ENCODE data around the gene LYZ. TPM values are rescaled to one million over a fixed set of nuclear protein-coding genes. Genes with fewer than 3 reads are reported as not detected.

Gene LYZ
- total RNA-seq, 2 experiments from 2014 or later = 71.4 to 72.9 TPM

DNA sequence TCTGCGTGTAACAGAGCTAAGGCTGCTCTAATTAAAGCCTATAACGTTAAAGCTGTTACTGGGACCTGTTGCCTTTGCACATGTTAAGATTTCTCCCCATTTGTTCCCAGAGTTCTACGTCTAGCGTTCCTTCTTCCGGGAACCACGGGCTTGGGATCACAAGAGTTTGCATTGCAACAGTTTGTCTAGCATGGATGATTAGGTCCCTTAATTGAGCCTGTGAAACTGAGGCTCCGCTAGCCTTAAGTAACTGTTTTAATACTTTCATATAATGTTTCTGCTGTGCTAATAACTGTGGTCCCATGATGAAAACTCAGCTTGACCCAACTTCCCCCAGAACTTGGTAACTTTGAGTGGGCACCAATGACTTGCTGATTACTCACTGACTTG, 16.7 kb upstream of the LYZ start:
- Histone ChIP-seq H3K4me1 (ENCODE audit: insufficient read depth, low read length) (peaks cover 34% of the 10 kb centered on the region), H3K4me3 (ENCODE audit: low read length) (peak overlapping the region; percentile 61), H3K27ac (ENCODE audit: low read depth in 1 of 2, low read length in 2 of 2) (peak overlapping the region; percentile 83 to 88), H3K9me3 (ENCODE audit: control insufficient read depth in 1 of 2, insufficient read depth in 1 of 2, low read length in 2 of 2) (no peaks in the 10 kb centered on the region), H3K27me3 (ENCODE audit: control insufficient read depth in 1 of 2, insufficient read depth in 2 of 2, low read length in 2 of 2) (no peaks in the 10 kb centered on the region), H3K36me3 (ENCODE audit: insufficient read depth, low read length) (no peaks in the 10 kb centered on the region)
- Mint-ChIP-seq H3K36me3 (ENCODE audit: low read depth) (peaks cover 15% of the 10 kb centered on the region), H3K27ac (peak overlapping the region; percentile 100), H3K27me3 (no peaks in the 10 kb centered on the region), H3K9me3 (no peaks in the 10 kb centered on the region), H3K4me1 (ENCODE audit: low read depth) (peaks cover 62% of the 10 kb centered on the region), H3K4me3 (peak overlapping the region; percentile 98)
- intact Hi-C loops (cut with DNase I, micrococcal nuclease) = loop anchor here (2.0 to 5.0 kb wide), 3 partner anchors 25 to 41 kb away; no protein-coding TSS in a partner anchor
- no peak for ATAC-seq (ENCODE audit: poor library complexity)
- CTCF ChIA-PET = interaction anchor here (1.0 to 3.0 kb wide), 5 partner anchors 11 to 239 kb away, joined by 3 to 13 read pairs (median 7); no protein-coding TSS in a partner anchor
- POLR2A ChIA-PET = interaction anchor here (0.6 to 3.0 kb wide), 27 partner anchors 11 to 1880 kb away, joined by 3 to 38 read pairs (median 9); partner anchors contain the start of genes CCT2, CNOT2, CPSF6 and FRS2
- DNase-seq = peak in 1 of 14 experiments; percentile 27
- no peak for TF ChIP-seq CTCF (IDR thresholded peaks at IDR 0.05)

- H3K27ac Mint-ChIP-seq = peak overlapping the region; percentile 100
- TF ChIP-seq CTCF (IDR thresholded peaks at IDR 0.05) = no peak
- CTCF ChIA-PET = interaction anchor here (2.3 to 3.0 kb wide), 2 partner anchors 10 to 41 kb away, joined by 4 to 13 read pairs; no protein-coding TSS in a partner anchor
- Histone ChIP-seq H3K36me3 (ENCODE audit: insufficient read depth, low read length) (no peaks in the 10 kb centered on the region), H3K27ac (ENCODE audit: low read depth in 1 of 2, low read length in 2 of 2) (peak overlapping the region; percentile 83 to 88), H3K4me1 (ENCODE audit: insufficient read depth, low read length) (peaks cover 34% of the 10 kb centered on the region), H3K9me3 (ENCODE audit: control insufficient read depth in 1 of 2, insufficient read depth in 1 of 2, low read length in 2 of 2) (no peaks in the 10 kb centered on the region), H3K4me3 (ENCODE audit: low read length) (peak overlapping the region; percentile 61), H3K27me3 (ENCODE audit: control insufficient read depth in 1 of 2, insufficient read depth in 2 of 2, low read length in 2 of 2) (no peaks in the 10 kb centered on the region)
- H3K4me3 Mint-ChIP-seq = peak overlapping the region; percentile 98
- no peaks in the 10 kb centered on the region for H3K27me3 Mint-ChIP-seq
- POLR2A ChIA-PET = interaction anchor here (0.8 to 3.0 kb wide), 15 partner anchors 10 to 524 kb away, joined by 3 to 38 read pairs (median 10); partner anchors contain the start of genes CCT2, CPSF6, MDM2 and YEATS4
- peak in 1 of 14 experiments; percentile 5 for DNase-seq
- peaks cover 62% of the 10 kb centered on the region for H3K4me1 Mint-ChIP-seq (ENCODE audit: low read depth)
- intact Hi-C loops (cut with DNase I, micrococcal nuclease) = loop anchor here (2.0 to 5.0 kb wide), 3 partner anchors 25 to 41 kb away; no protein-coding TSS in a partner anchor
- H3K9me3 Mint-ChIP-seq = no peaks in the 10 kb centered on the region
- peaks cover 12% of the 10 kb centered on the region for H3K36me3 Mint-ChIP-seq (ENCODE audit: low read depth)
- no peak for ATAC-seq (ENCODE audit: poor library complexity)
These were observed 16.1 kb upstream of the LYZ start for GRCh38 chr12:69331909-69332684.

DNA sequence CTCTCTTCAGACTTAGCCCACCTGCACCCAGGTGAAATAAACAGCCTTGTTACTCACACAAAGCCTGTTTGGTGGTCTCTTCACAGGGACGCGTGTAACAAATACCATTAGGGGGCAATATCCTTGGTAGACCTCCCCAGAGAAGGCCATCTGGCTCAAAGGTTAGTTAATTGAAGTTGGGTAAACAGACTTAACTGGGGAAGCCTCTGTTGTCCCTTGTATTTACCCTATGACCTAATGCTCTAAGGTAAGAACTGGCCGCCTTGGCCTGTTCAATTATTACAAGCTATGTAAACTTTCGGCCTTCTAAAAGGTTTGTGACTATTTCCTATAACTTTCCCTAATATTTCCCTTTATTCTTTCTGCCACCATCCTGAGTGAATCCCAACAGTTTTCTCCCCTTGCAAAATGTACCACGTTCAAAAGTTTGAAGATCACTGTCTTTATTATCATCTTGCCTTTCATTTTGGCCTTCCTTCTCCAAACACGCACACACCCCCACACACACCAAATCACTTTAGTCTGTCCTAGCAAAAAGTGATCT, 15.3 kb upstream of the LYZ start:
- peak overlapping the region; percentile 100 for H3K27ac Mint-ChIP-seq
- H3K36me3 ChIP-seq (ENCODE audit: insufficient read depth, low read length) = no peaks in the 10 kb centered on the region
- no peak for DNase-seq
- TF ChIP-seq CTCF (IDR thresholded peaks at IDR 0.05) = no peak
- CTCF ChIA-PET = interaction anchor here (1.2 to 2.3 kb wide), 2 partner anchors 9 to 15 kb away, joined by 3 to 4 read pairs; no protein-coding TSS in a partner anchor
- peaks cover 8% of the 10 kb centered on the region for H3K36me3 Mint-ChIP-seq (ENCODE audit: low read depth)
- H3K4me3 Mint-ChIP-seq = peak overlapping the region; percentile 60
- H3K27ac ChIP-seq (ENCODE audit: low read depth in 1 of 2, low read length in 2 of 2) = no peak overlapping the region
- peaks cover 34% of the 10 kb centered on the region for H3K4me1 ChIP-seq (ENCODE audit: insufficient read depth, low read length)
- POLR2A ChIA-PET = interaction anchor here (0.6 to 1.0 kb wide), 2 partner anchors 27 to 254 kb away, joined by 3 to 4 read pairs; no protein-coding TSS in a partner anchor
- H3K4me3 ChIP-seq (ENCODE audit: low read length) = no peak overlapping the region
- H3K27me3 ChIP-seq (ENCODE audit: control insufficient read depth in 1 of 2, insufficient read depth in 2 of 2, low read length in 2 of 2) = no peaks in the 10 kb centered on the region
- ATAC-seq (ENCODE audit: poor library complexity) = no peak
- H3K9me3 Mint-ChIP-seq = no peaks in the 10 kb centered on the region
- H3K4me1 Mint-ChIP-seq (ENCODE audit: low read depth) = peaks cover 62% of the 10 kb centered on the region
- no peaks in the 10 kb centered on the region for H3K27me3 Mint-ChIP-seq
- H3K9me3 ChIP-seq (ENCODE audit: control insufficient read depth in 1 of 2, insufficient read depth in 1 of 2, low read length in 2 of 2) = no peaks in the 10 kb centered on the region
- intact Hi-C loops (cut with DNase I, micrococcal nuclease) = loop anchor here in 1 of 2 experiments (5.0 kb wide), 1 partner anchor 41 kb away; no protein-coding TSS in a partner anchor
